Measurements from ENCODE around the gene SLC8A3.

GRCh38 chr14:70097576-70098249 lies 91.0 kb downstream of the SLC8A3 start:
- TF ChIP-seq POLR2A (IDR thresholded peaks at IDR 0.05): no peak
- no peak for TF ChIP-seq CTCF (IDR thresholded peaks at IDR 0.05)
